ENCODE measurements around the gene ZNF776.
"Not testable (repeated sequence)": the region's sequence is repeated elsewhere in the genome, so short reads cannot be mapped to it uniquely, and the experiment has no call there.

ZNF776 gene

GRCh38 chr19:57773488-57773887 lies 26.9 kb downstream of the ZNF776 start:
- DNase-seq (ENCODE audit: low read depth), result no peak

DNA sequence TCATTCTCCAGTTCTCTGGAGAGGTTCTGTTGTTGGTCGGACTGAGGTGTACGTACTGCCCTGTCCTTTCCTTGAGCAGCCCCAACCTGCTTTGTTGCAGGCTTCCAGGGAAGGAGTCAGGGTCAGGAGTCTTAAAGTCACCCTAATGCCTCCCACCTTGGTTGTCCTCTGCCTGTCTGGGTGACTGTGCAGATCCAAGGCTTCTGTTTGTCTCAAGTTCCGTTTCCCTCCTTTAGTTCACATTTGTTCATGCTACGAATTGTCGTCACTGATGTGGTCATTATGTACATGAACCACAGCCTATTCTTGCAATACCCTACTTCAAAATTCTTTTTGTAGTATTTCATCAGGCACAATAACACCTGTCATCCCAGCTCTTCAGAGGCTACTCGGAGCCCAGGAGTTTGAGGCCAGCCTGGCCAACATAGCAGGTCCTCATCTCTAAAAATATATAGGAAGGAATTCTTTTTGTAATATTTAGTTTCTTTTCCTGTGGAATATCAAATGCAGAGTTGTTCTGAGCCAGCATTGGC lies 30.2 kb downstream of the ZNF776 start:
- no peak overlapping the region for H3K4me3 ChIP-seq (ENCODE audit: low read depth, low read length)
- DNase-seq (ENCODE audit: low read depth), result no peak

More at GRCh38 chr19:57773488-57773887, 26.9 kb downstream of the ZNF776 start:
- H3K4me3 ChIP-seq (ENCODE audit: low read depth, low read length), result no peak overlapping the region

DNA sequence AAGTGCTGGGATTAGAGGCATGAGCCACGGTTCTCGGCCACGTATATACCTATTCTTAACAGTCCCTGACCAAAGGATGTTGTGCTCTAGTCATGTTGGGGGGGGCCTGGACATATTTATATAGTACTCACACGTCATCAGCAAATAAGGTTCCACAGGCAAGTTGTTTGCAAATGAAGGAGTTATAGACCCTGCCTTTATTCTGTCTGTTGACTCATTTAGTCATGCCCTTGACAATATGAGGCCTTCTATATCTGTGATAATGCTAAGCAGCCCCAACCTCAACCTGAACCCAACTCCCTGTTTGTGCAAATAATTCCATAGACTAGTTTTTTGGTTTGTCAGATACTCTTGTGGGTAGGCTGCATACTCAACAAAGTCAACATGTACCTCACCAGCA lies 31.7 kb downstream of the ZNF776 start:
- DNase-seq (ENCODE audit: low read depth), result no peak
- H3K4me3 ChIP-seq (ENCODE audit: low read depth, low read length), result no peak overlapping the region

- no peak overlapping the region for H3K4me3 ChIP-seq (ENCODE audit: low read depth, low read length)
- DNase-seq (ENCODE audit: low read depth), result no peak
These were observed 32.7 kb downstream of the ZNF776 start for GRCh38 chr19:57779220-57779845.

DNA sequence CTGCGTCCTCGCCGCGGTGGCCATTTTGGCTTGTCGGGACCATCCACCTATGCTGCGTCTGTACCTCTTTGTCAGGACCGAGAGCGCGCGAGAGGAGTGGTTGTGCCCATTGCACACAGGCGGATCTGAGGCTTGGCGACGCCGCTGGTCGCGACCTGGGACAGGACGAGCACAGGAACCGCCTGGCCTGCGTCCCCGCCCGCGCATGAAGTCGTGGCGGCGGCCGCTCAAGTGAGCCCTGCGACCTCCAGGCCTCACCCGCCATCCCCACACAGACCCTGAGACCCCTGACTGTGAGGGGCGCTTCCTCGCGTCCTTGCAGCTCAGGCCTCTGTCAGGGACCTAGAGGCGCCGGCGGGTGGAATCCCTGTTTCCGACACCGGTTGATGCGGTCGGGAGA lies 39.7 kb downstream of the ZNF776 start:
- no peak overlapping the region for H3K4me3 ChIP-seq (ENCODE audit: low read depth, low read length)
- DNase-seq (ENCODE audit: low read depth), result no peak

- no peak for DNase-seq (ENCODE audit: low read depth)
- no peak overlapping the region for H3K4me3 ChIP-seq (ENCODE audit: low read depth, low read length)
These were observed 40.3 kb downstream of the ZNF776 start for GRCh38 chr19:57786906-57787305.

GRCh38 chr19:57788114-57788692 lies 41.6 kb downstream of the ZNF776 start:
- no peak for DNase-seq (ENCODE audit: low read depth)
- no peak overlapping the region for H3K4me3 ChIP-seq (ENCODE audit: low read depth, low read length)

- no peak for DNase-seq (ENCODE audit: low read depth)
- no peak overlapping the region for H3K4me3 ChIP-seq (ENCODE audit: low read depth, low read length)
These were observed 42.7 kb downstream of the ZNF776 start for GRCh38 chr19:57789288-57789687.

DNA sequence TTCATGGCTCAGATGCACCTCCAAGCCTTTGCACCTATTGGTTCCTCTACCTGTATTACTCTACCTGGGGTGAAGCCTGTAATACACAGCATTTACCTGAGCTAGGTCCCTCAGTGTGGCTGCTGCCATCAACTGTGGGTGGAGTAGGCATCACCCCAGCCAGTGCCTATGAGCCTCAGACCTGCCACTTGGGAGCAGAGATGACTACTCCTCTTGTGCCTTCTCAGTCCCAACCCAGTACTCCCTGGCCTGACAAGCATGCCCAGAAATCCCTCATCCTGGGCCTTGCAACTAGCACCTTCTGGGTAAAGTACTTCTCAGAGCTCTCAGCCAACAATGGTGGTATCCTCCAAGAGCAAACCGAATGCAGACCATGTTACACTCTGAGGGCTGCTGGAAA lies 50.0 kb downstream of the ZNF776 start:
- H3K4me3 ChIP-seq (ENCODE audit: low read depth, low read length); DNase-seq (ENCODE audit: low read depth): not testable (repeated sequence)

DNA sequence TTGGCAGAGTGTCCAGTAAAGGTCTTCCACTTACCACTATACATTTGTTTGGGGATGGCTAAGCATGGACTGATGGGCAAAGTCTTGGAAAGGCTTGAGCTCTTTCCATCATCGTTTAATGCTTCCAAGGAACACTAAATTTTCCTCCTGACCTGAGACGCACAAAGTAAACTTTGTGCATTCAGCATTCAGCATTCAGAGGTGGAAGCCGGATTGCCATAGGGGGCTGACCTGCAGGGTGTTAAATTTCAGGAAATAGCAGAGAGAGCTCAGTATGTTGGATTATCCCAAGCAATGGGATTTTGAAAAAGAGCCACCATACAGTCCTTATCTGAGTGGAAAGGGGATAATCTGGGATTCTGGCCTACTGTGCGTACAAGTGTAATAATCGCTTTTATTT lies 54.1 kb downstream of the ZNF776 start:
- no peak for DNase-seq (ENCODE audit: low read depth)
- no peak overlapping the region for H3K4me3 ChIP-seq (ENCODE audit: low read depth, low read length)

DNA sequence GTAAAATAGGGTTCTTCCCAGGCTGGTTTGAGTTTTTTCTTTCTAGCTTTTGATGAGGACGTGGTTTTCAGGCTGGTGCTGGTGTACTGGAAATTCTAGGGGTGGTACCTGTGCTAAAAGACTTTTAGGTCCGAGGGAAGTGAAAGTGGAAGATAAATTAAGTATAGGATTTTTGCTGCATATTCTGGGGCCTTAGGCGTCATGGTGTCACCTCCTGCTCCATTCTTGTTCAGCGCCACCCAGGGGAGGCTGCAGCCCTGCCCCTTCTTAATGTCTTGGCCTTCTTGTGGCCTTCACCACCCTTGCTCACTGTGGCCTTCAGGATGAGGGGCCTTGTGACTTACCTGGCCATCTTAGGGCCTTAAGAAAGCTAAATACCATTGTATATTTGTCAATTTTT lies 55.7 kb downstream of the ZNF776 start:
- no peak for DNase-seq (ENCODE audit: low read depth)
- no peak overlapping the region for H3K4me3 ChIP-seq (ENCODE audit: low read depth, low read length)

DNA sequence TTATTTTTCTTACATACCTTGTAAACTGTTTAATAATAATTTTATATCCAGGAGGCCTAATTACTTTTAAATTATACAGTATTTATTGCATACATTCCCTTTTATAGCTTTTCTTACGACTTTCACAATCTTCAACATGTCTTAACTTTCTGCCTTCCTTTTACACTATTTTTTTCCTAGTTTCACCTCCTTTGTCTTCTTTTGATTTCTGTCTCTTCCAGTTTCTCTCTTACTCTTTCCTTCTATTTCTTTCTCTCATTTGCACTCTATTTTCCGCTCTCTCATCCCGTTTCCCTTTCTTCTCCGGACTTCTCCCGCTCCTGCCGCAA lies 56.6 kb downstream of the ZNF776 start:
- H3K4me3 ChIP-seq (ENCODE audit: low read depth, low read length), result peak overlapping the region; percentile 65
- DNase-seq (ENCODE audit: low read depth), result no peak

GRCh38 chr19:57803594-57804325 lies 57.1 kb downstream of the ZNF776 start:
- peak; percentile 56 for DNase-seq (ENCODE audit: low read depth)
- peak overlapping the region; percentile 65 for H3K4me3 ChIP-seq (ENCODE audit: low read depth, low read length)

GRCh38 chr19:57807541-57807940 lies 60.9 kb downstream of the ZNF776 start:
- DNase-seq (ENCODE audit: low read depth), result no peak
- no peak overlapping the region for H3K4me3 ChIP-seq (ENCODE audit: low read depth, low read length)
